Activated gamma-delta T cell treated with Interleukin-2 at 50 U/mL for 16 hours (primary cell): Measurements from ENCODE around the gene TRHDE.

ENCODE experiments used
- DNase-seq: peaks from one replicate; pipeline ENCODE4 v3.0.0-alpha.2; 2020

Gene TRHDE

DNA sequence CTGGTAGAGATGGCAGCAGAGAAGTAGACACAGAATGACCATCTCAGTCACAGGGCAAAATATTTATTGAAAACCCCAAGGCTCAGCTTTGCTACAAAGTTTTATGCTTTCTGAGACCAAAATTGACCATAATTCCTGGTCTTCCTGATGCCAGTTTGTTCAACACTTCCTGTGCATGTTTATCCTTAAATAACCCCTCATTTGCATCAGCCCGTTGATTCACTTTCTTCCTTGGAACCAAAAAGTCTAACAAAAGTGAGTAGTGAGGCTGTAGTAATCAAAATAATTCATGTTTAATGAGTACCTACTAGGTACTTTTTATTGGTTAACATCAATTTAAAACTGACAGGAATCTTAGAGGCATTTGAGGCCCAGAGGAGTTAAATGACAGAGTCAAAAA lies 51.7 kb downstream of the TRHDE start:
- no peak for DNase-seq

- no peak for DNase-seq
Measured at GRCh38 chr12:72330301-72330700, 58.1 kb downstream of the TRHDE start.

DNA sequence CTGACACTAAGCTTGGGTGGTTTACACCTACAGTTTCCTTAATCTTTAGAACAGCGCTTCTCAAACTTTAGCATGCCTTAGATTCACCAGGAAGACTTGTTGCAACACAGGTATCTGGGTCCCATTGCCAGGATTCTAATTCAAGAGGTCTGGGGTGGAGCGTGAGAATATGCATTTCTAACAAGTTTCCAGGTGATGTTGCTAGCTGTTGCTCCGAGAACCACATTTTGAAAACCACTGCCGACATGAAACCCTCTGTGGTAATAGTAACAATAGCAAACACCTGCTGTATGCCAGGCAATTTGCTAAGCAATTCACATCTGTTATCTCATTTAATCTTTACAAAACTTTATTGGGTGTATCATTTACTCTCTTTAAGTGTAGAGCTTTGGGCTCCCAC lies 58.6 kb downstream of the TRHDE start:
- no peak for DNase-seq

DNA sequence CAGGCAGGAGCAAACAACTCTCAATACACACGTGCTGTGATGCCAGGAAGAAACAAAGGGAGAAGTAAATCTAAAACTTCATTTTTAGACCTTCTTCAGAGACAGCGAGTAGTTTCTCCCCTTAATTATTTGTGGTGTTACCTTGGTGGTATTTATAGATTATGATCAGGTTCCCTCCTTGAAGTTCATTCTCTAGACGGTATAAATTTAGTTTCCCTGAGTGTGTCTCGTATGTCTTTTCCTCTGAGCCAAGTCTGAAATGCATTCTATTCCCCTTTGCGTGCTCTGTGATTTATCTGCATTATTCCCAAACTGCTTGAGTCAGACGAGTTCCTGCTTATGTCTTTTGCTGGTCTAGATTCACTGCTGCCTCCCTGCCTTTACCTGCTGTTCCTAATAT lies 65.2 kb downstream of the TRHDE start:
- DNase-seq = no peak

GRCh38 chr12:72337946-72338345 lies 65.8 kb downstream of the TRHDE start:
- DNase-seq = no peak

- no peak for DNase-seq
Measured at GRCh38 chr12:72338437-72338836, 66.3 kb downstream of the TRHDE start.

DNA sequence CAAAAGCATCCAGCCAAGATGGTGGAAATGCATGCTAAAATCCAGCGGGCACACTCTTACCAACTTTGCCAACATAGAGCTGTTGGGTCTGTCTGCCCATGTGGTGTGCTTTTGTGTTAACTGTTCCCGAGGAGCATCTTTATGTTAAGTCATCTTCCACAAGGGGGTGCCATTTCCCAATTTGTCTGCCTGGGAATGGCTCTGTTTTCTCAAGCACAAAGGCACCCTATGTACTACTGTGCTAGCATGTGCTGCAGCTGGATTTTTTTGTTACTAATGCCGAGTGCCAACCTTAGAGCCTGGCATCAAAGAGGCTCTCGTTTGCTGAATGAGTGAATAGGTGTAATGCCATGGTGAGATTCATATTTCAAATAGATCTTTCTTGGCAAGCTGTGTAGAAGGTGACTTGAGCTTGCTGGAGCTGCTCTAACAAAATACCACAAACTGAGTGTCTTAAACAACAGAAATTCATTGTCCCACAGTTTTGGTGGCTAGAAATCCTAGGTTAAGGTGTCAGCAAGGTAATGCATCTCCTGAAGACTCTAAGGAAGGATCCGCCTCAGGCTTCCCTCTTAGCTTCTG lies 74.3 kb downstream of the TRHDE start:
- DNase-seq = no peak

- DNase-seq = no peak
Measured at GRCh38 chr12:72349491-72349890, 77.3 kb downstream of the TRHDE start.

- DNase-seq = no peak
Measured at GRCh38 chr12:72359416-72359815, 87.2 kb downstream of the TRHDE start.

- no peak for DNase-seq
Measured at GRCh38 chr12:72365151-72365550, 93.0 kb downstream of the TRHDE start.

DNA sequence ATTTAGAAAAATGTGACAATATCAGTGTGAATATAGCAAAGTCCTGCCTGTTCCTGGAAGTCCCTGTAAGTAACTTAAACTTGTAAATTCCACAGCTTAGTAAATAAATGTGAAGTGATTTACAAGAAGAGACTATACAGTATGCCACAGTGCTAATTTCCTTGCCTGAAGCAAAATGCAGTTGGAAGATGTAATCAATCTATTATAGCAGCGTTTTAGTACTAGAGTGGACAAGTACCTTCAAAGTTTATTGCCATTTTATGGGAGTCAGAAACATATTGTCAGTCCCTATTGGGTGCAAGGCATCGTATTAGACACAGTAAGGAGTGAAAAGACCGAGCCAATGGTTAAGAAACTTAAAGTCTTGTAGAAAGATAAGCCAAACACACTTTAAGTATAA lies 94.1 kb downstream of the TRHDE start:
- DNase-seq = no peak

- DNase-seq = no peak
Measured at GRCh38 chr12:72368298-72368697, 96.1 kb downstream of the TRHDE start.

GRCh38 chr12:72368719-72369422 lies 96.7 kb downstream of the TRHDE start:
- DNase-seq = no peak

DNA sequence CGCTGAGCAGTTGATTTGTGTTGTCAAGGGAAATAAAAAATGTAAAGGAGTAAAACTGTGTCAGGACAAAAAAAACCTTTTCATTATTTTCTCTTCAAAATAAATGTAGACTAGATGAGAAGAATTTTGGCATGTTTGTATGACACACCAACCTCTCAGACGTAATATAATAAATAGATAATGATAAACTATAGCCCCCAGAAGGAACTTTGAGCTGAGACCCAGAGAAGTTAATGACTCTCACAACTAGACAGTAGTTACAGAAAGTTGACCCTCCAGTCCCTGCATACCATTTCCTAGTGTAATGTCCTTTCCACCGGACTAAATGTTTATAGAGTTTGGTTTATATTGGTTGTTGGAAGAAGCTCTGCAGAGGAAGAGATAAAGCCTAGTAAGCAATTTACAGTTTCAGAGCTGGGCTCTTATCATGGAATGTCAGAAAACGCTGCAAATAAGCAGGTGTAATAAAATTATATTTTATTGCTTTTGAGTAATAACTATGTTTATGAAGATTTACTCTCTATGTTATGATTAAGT lies 97.3 kb downstream of the TRHDE start:
- DNase-seq = no peak

GRCh38 chr12:72380441-72380840 lies 108.3 kb downstream of the TRHDE start:
- DNase-seq = no peak

- no peak for DNase-seq
Measured at GRCh38 chr12:72388322-72388721, 116.2 kb downstream of the TRHDE start.

DNA sequence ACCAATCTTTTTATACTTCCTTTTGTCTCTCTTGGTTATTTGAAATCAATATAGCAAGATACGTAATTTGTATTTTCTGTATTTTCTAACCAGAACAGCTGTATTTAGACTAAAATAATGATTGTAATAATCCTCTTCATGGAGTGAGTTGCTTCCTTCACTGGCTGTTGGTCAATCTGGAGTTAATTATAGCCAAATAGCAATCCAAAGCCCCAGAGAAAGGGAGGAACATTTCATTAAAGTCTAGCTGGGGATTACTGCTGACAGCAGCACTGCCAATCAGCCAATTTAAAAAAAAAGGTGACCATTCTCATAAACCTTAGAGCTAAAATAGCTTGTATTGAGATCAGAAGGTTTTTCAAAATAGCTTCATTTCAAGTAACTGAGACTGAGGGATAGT lies 118.0 kb downstream of the TRHDE start:
- DNase-seq = no peak

- DNase-seq = no peak
Measured at GRCh38 chr12:72406111-72406510, 133.9 kb downstream of the TRHDE start.

- DNase-seq = no peak
Measured at GRCh38 chr12:72432037-72432604, 160.0 kb downstream of the TRHDE start.

- DNase-seq = no peak
Measured at GRCh38 chr12:72433298-72433697, 161.1 kb downstream of the TRHDE start.

- DNase-seq = no peak
Measured at GRCh38 chr12:72434999-72435398, 162.8 kb downstream of the TRHDE start.

DNA sequence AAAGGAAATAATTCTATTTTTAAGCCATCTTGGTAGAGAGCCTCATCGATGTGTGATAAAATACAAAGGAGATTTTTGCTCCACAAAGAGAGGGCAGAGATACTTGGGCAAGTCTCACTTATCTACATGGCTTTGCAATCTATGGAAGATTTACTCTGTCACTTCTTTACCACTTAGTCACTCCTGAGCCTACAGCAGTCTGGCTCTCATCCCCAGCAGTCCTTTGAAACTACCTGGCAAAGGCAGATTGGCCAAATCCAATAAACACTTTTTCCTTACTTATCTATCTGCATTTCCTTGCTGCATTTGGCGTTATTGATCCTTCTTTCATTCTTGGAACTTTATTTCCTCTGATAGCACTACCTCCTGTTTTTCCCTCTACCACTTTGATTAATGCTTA lies 170.0 kb downstream of the TRHDE start:
- no peak for DNase-seq

- DNase-seq = no peak
Measured at GRCh38 chr12:72444125-72444524, 172.0 kb downstream of the TRHDE start.

- no peak for DNase-seq
Measured at GRCh38 chr12:72444566-72444965, 172.4 kb downstream of the TRHDE start.
